ENCODE measurements around the gene FRG2.
"Not testable (repeated sequence)": the region's sequence is repeated elsewhere in the genome, so short reads cannot be mapped to it uniquely, and the experiment has no call there.

The FRG2 gene

GRCh38 chr4:190027156-190027555, at the start of gene FRG2:
Gene FRG2, minus strand, starts transcription at chr4:190027256. Its CDS starts 52 bp downstream, at chr4:190027204.
- not testable (repeated sequence) for DNase-seq

DNA sequence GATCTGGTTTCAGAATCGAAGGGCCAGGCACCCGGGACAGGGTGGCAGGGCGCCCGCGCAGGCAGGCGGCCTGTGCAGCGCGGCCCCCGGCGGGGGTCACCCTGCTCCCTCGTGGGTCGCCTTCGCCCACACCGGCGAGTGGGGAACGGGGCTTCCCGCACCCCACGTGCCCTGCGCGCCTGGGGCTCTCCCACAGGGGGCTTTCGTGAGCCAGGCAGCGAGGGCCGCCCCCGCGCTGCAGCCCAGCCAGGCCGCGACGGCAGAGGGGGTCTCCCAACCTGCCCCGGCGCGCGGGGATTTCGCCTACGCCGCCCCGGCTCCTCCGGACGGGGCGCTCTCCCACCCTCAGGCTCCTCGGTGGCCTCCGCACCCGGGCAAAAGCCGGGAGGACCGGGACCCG, 41.3 kb upstream of the FRG2 start:
- not testable (repeated sequence) for DNase-seq

- not testable (repeated sequence) for DNase-seq
Measured at GRCh38 chr4:190064805-190065204, 37.7 kb upstream of the FRG2 start.

GRCh38 chr4:190064342-190064741, 37.3 kb upstream of the FRG2 start, which contains the start of gene DBET:
Gene DBET, plus strand, starts transcription at chr4:190064502.
- DNase-seq = not testable (repeated sequence)

DNA sequence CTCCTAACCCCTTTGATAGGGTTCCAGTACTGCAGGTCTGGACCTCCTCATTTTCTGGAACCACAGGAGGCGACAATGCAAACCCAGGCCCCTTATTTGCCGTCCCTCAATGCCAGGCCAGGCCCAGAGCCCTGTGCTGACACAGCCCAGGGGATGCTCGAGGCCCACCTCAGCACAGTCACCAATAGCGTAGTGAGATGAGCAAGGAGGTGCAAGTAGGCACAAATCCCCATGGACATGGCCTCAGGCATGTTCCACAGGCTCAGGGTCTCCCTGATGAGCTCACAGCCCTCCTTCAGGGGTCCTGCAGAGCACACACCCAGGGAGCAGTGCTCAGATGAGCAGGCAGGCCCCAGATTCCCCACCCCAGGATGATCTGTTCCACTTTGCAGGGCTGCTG, 31.9 kb upstream of the FRG2 start:
- not testable (repeated sequence) for DNase-seq

DNA sequence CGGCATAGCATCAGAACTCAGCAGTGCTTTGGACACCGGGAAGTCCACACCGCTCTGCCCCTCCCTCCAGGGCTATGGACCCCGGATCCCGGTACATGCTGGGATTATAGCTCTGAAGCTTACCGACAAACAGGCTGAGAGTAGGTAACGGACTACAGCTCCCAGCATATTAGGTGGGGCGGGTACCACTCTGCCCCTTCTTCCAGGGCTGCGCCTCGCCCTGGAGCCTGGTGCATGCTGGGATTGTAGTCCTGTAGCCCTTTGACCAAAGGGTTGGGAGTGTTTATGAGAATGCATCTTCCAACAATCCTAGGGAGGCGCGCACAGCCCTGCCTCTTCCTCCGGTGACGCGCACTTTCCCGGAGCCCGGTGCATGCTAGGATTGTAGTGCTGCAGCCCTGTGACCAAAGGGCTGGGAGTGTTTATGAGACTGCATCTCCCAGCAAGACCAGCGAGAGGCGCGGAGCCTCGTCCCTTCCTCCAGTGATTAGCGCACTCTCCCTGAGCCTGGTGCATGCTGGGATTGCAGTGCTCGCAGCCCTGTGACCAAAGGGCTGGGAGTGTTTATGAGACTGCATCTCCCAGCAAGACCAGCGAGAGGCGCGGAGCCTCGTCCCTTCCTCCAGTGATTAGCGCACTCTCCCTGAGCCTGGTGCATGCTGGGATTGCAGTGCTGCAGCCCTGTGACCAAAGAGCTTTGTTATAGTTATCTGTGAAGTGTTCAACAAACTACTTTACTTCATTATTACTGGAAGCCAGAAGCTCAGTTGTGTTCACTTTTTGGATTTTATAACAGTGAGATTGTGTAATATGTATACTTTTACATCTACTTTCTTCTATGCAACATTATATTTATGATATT, 22.6 kb upstream of the FRG2 start:
- not testable (repeated sequence) for DNase-seq

DNA sequence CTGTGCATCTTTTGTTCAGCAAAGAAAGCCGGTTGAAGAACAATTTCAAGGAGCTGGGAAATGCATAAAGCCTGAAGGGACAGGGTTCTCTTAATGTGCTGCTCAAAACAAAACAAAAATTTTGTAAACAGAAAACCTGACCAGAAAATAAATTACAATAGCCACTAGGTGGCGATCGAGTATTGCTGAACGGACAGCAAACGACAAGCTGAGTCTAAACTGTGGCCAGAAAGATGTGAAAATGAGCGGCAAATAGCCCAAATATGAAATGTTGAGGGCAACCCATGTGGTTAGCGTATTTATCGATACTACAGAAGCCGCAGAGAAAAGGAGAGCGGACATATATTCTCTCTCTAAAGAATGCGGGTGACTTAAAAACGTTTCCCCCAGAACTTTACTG, 20.6 kb upstream of the FRG2 start:
- not testable (repeated sequence) for DNase-seq

DNA sequence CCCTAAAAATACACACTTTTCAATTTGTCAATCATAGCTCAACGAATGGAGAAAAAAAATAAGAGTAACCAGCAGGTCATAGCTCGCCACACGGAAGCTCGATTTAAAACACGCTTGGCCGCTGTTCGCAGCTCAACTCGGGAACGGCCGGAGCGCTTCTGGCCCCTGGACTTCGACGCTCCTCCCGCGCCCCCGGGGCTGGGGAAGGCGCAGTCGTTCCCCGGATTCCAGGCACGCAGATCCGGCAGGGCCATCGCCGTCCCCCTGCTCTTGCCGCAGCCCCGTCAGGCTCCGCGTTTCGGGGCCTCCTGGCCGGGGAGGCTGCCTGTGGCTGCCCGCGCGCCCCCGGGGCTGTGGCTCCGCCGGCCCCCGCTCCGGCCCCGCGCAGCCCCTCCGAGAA, 13.8 kb upstream of the FRG2 start:
- DNase-seq = not testable (repeated sequence)

GRCh38 chr4:190037704-190038388, 10.8 kb upstream of the FRG2 start:
- DNase-seq = not testable (repeated sequence)

- DNase-seq = not testable (repeated sequence)
Measured at GRCh38 chr4:190031264-190031663, 4.2 kb upstream of the FRG2 start.

DNA sequence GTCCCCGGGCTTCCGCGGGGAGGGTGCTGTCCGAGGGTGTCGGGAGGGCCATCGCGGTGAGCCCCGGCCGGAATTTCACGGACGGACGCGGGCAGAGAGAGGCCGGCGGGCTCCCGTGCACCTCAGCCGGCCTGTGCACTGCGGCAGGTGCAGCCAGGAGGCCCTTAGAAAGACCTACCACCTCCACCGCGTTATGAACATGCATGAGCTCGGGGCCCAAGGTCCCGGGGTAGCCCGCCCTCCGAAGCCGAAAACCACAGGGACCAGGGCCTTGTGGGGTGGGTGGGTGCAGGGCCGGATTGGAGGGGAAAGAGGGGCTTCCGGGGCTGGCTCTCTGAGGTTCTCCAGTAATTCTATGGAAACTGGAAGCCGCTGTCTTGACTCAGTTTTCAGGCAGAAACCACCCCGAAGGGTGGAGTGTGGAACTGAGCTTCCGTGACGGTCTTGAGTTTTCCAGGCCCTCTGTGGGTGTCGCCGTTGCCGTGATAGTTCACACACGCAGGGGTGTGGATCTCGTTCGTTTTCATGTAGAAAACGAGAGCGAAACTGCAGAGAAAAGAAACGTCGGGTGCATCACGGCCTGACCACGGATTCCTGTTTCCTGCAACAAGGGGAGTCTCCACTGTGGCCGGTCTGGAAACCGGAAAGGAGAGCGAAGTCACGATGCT, 4.3 kb downstream of the FRG2 start:
- not testable (repeated sequence) for DNase-seq

- DNase-seq = not testable (repeated sequence)
Measured at GRCh38 chr4:190021973-190022372, 5.1 kb downstream of the FRG2 start.

GRCh38 chr4:190020790-190021717, 6.0 kb downstream of the FRG2 start:
- no peak for DNase-seq

DNA sequence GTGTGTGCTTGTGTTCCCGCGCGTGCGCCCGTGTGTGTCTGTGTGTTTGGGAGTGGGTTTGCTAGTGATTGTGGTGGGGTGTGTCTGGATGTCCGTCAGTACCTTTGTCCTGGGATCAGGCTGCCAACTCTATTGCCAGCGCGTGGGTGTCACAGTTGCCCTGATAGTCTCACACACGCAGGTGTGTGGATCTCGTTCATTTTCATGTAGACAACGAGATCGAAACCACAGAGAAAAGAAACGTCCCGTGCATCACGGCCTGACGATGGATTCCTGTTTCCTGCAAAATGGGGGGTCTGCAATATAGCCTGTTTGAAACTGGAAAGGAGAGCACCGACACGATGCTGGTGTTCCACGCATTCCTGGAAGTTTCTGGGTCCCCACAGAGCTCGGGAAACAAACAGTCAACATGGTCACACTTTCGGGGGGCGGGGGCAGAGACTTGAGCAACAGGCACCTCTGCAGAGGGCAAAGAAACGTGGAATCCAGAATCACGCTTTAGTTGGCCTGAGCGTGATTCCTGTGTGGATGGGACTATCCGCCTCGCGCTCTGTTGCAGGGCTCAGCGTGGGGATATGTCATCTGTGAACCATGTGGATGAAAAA, 7.1 kb downstream of the FRG2 start:
- not testable (repeated sequence) for DNase-seq

DNA sequence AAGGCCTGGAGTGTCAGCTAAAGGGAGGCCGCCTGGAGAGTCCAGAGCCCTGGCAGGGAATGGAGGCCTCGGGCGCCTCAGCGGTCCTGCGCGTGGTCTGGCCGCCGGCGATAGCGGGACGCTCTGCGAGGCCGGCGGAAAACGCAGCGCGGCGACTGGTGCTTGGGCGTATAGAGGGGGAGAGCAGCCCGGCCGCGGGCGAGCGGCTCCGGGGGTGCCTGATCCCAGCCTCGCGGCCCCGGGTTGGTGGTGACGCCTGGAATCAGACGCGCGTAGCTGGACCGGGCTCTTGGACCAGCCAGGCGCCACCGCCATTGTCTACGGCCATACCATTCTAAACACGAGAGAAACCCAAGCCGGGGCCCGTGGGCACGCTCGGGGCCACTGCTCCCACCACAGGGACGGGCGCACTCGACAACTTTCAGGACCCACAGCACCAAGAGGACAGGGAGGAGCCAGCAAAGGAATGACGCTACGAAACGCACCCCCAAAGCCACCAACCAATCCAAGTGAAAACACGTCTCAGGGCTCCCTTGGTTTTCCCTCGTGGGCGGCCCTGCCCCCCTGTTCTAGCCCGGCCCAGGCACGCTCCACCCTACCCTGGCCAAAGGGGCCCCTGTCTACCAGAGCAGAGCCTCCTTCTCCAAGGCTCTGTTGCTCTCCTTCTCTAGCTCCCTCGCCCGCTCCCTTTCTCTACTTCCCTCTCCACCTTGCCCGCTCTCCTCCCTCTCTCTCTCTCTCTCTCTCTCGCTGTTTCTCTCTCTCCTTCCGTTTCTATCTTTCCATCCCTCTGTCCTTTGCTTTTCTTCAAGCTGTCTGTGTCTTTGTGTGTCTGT, 7.8 kb downstream of the FRG2 start:
- no peak for DNase-seq

DNA sequence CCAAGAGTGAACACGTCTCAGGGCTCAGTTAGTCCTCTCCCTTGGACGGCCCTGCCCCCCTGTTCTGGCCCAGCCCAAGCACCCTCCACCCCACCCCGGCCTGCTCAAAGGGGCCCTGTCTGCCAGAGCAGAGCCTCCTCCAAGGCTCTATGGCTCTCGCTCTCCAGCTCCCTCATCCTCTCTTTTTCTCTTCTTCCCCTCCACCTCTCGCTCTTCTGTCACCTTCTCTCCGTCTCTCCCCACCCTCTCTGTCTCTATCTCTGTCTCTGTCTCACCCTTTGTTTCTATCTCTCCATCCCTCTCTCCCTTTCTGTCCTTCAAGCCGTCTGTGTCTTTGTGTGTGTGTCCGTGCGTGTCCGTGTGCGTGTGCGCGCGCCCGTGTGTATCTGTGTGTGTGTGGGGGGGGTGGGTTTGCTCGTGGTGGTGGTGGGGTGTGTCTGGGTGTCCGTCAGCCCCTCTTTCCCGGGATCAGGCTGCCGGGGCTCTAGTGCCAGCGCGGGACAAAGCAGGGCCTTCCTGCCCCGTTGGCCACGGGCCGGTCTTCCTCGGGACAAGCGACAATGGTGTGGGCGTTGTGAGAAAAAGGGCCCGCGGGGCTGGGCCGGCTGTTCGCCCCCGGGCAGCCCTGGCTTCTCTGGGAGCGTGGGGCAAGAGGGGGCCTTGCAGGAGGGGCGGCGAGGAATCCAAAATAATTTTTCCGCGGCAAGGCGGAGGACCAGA, 8.7 kb downstream of the FRG2 start:
- no peak for DNase-seq

DNA sequence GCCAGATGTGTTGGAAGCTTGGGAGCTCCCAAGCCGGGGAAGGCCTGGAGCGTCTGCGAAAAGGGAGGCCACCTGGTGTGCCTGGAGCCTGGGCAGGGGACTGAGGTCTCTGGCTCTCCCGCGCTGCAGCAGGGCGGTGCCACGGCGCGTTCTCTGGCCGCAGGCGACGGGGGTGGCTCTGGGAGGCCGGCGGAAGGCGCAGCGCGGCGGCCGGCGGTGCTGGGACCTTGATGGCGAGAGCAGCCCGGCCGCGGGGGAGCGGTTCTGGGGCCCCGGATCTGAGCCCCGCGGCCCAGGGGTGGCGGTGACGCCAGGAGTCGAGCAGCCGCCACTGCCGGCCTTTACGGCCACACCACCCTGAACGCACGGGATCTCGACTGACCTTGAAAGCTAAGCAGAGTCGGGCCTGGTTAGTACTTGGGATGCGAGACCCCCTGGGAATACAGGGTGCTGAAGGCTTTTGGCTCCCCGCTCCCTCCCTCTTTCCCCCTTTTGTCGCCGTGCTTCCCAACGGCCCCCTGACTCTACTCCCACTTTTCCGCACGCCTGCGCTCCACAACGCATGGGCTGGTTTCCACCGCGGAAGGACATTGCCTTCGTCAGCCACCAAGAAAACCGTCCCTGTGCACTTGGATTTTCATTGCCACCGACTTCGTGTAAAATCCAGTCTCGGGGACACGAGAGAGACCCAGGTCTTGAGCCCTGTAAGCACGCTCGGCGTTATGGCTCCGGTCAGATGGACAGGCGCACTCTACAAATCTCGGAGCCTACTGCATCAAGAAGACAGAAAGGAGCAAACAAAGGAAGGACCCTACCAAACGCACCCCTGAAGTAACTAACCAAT, 9.5 kb downstream of the FRG2 start:
- DNase-seq = no peak

DNA sequence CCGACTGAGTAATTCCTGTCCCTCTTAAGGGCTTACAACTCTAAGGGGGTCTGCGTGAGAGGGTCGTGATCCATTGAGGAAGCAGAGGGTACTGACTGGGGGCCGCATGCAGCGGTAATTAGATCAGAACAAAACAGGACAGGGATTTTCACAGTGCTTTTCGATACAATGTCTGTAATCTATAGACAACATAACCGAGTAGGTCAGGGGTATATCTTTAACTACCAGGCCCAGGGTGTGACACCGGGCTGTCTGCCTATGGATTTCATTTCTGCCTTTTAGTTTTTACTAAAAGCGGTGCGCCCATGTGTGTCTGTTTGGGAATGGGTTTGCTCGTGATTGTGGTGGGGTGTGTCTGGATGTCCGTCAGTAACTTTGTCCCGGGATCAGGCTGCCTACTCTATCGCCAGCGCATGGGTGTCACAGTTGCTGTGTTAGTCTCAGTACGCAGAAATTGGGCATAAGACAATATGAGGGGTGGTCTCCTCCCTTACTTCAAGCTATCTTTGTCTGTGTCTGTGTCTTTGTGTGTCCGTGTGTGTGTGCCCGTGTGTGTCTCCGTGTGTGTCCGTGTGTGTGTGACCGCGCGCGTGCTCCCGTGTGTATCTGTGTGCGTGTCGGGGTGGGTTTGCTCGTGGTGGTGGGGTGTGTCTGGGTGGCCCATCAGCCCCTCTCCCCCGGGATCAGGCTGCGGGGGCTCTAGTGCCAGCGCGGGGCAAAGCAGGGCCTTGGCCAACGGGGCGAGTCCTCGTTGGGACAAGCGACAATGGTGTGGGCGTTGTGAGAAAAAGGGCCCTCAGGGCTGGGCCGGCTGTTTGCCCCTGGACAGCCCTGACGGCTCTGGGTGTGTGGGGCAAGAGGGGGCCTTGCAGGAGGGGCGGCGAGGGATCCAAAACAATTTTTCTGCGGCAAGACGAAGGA, 10.4 kb downstream of the FRG2 start:
- no peak for DNase-seq

All from midbrain (tissue), 1 donor.